Measurements from ENCODE around the gene ZNF808. TPM values are rescaled to one million over a fixed set of nuclear protein-coding genes. Genes with fewer than 3 reads are reported as not detected.
"Not testable (repeated sequence)": the region's sequence is repeated elsewhere in the genome, so short reads cannot be mapped to it uniquely, and the experiment has no call there.

ZNF808 gene
- 11.3 and 23.3 TPM in 2 replicates for total RNA-seq

- peak; percentile 71 for TF ChIP-seq CTCF (IDR thresholded peaks at IDR 0.05; ENCODE audit: insufficient read depth, low read depth, low read length)
- DNase-seq (ENCODE audit: low read depth) = peak; percentile 91
- H3K4me3 ChIP-seq (ENCODE audit: low read depth, low read length) = peak within 1 kb of the TSS; percentile 82
These were observed at the start of gene ZNF808 for GRCh38 chr19:52527134-52527955. ZNF808 (plus strand) TSS chr19:52527668; CDS start chr19:52543285, 15,617 bp downstream.

- not testable (repeated sequence) for H3K4me3 ChIP-seq (ENCODE audit: low read depth, low read length); DNase-seq (ENCODE audit: low read depth)
These were observed 43.2 kb upstream of the ZNF808 start for GRCh38 chr19:52484111-52484743.

- not testable (repeated sequence) for H3K4me3 ChIP-seq (ENCODE audit: low read depth, low read length); DNase-seq (ENCODE audit: low read depth)
These were observed 42.4 kb upstream of the ZNF808 start for GRCh38 chr19:52485064-52485463.

- not testable (repeated sequence) for DNase-seq (ENCODE audit: low read depth); H3K4me3 ChIP-seq (ENCODE audit: low read depth, low read length)
These were observed 41.8 kb upstream of the ZNF808 start for GRCh38 chr19:52485561-52486240.

- DNase-seq (ENCODE audit: low read depth) = no peak
- no peak overlapping the region for H3K4me3 ChIP-seq (ENCODE audit: low read depth, low read length)
- TF ChIP-seq CTCF (IDR thresholded peaks at IDR 0.05; ENCODE audit: insufficient read depth, low read depth, low read length) = no peak
These were observed 35.1 kb upstream of the ZNF808 start for GRCh38 chr19:52492201-52492993.

- no peak for TF ChIP-seq CTCF (IDR thresholded peaks at IDR 0.05; ENCODE audit: insufficient read depth, low read depth, low read length)
- peak; percentile 10 for DNase-seq (ENCODE audit: low read depth)
- H3K4me3 ChIP-seq (ENCODE audit: low read depth, low read length) = no peak overlapping the region
These were observed 34.4 kb upstream of the ZNF808 start for GRCh38 chr19:52492994-52493470.

GRCh38 chr19:52494518-52494917 lies 33.0 kb upstream of the ZNF808 start:
- H3K4me3 ChIP-seq (ENCODE audit: low read depth, low read length) = no peak overlapping the region
- DNase-seq (ENCODE audit: low read depth) = no peak
- TF ChIP-seq CTCF (IDR thresholded peaks at IDR 0.05; ENCODE audit: insufficient read depth, low read depth, low read length) = no peak

- no peak for DNase-seq (ENCODE audit: low read depth)
- no peak overlapping the region for H3K4me3 ChIP-seq (ENCODE audit: low read depth, low read length)
- no peak for TF ChIP-seq CTCF (IDR thresholded peaks at IDR 0.05; ENCODE audit: insufficient read depth, low read depth, low read length)
These were observed 28.9 kb upstream of the ZNF808 start for GRCh38 chr19:52498571-52498970.

- not testable (repeated sequence) for DNase-seq (ENCODE audit: low read depth); H3K4me3 ChIP-seq (ENCODE audit: low read depth, low read length)
These were observed 27.0 kb upstream of the ZNF808 start for GRCh38 chr19:52500474-52500873.

GRCh38 chr19:52500991-52501390 lies 26.5 kb upstream of the ZNF808 start:
- not testable (repeated sequence) for H3K4me3 ChIP-seq (ENCODE audit: low read depth, low read length); DNase-seq (ENCODE audit: low read depth)

Measured in fibroblast of villous mesenchyme (primary cell).